SK-N-MC (cell line): Measurements from ENCODE around the gene VPS8.

ENCODE experiments used
- EZH2 ChIP-seq: fragments of 200-600 bp; sonication (generic); IDR thresholded peaks from one replicate; pipeline ENCODE4 v1.6.1; 2017; ENCODE audit warnings: antibody characterized with exemption
- POLR2AphosphoS5 ChIP-seq: IDR thresholded peaks from 2 replicates; pipeline ENCODE4 v1.6.1; 2012; ENCODE audit warnings: mild to moderate bottlenecking, low read depth, low read length, borderline replicate concordance

- TF ChIP-seq EZH2: no peak
- TF ChIP-seq POLR2AphosphoS5: no peak
Measured at GRCh38 chr3:184811663-184811998, 335 bp upstream of the VPS8 start.
